GM23248 (cell line): ENCODE measurements around the gene TH. TPM values are rescaled to one million over a fixed set of nuclear protein-coding genes. Genes with fewer than 3 reads are reported as not detected.

Experiments used
- DNase-seq: peaks from one replicate; pipeline ENCODE4 v3.0.0-alpha.2; 2015
- H2AFZ ChIP-seq: fragments of 200-600 bp; sonication (generic); 2 replicates; pipeline ENCODE4 v1.6.1; 2016; ENCODE audit warnings: antibody characterized with exemption
- H3F3A ChIP-seq: fragments of 200-600 bp; sonication (generic); 2 replicates; pipeline ENCODE4 v1.6.1; 2016; ENCODE audit warnings: mild to moderate bottlenecking, antibody characterized with exemption, mixed run types; ENCODE audit not compliant: insufficient read depth
- H3K27ac ChIP-seq: fragments of 200-600 bp; sonication (generic); 2 replicates; pipeline ENCODE4 v1.5.1; 2016; ENCODE audit warnings: mild to moderate bottlenecking
- H3K27me3 ChIP-seq: fragments of 200-600 bp; sonication (generic); replicated peaks from 2 replicates; pipeline ENCODE4 v1.6.1; 2016; ENCODE audit warnings: mild to moderate bottlenecking; ENCODE audit not compliant: insufficient read depth
- H3K36me3 ChIP-seq: fragments of 200-600 bp; sonication (generic); 2 replicates; pipeline ENCODE4 v1.6.1; 2016; ENCODE audit warnings: low read depth, mild to moderate bottlenecking
- H3K4me1 ChIP-seq: fragments of 200-600 bp; sonication (generic); 2 replicates; pipeline ENCODE4 v1.6.1; 2016; ENCODE audit warnings: mild to moderate bottlenecking; ENCODE audit not compliant: insufficient read depth
- H3K4me2 ChIP-seq: fragments of 200-600 bp; sonication (generic); one replicate; pipeline ENCODE4 v1.6.1; 2016; ENCODE audit warnings: mild to moderate bottlenecking; ENCODE audit not compliant: unreplicated experiment
- H3K4me3 ChIP-seq: fragments of 200-600 bp; sonication (generic); 2 replicates; pipeline ENCODE4 v1.5.1; 2016; ENCODE audit warnings: mild to moderate bottlenecking
- H3K79me2 ChIP-seq: fragments of 200-600 bp; sonication (generic); 2 replicates; pipeline ENCODE4 v1.6.1; 2016; ENCODE audit warnings: mild to moderate bottlenecking; ENCODE audit not compliant: insufficient read depth
- H3K9ac ChIP-seq: fragments of 200-600 bp; sonication (generic); 2 replicates; pipeline ENCODE4 v1.6.1; 2016; ENCODE audit warnings: mild to moderate bottlenecking
- H3K9me2 ChIP-seq: fragments of 200-600 bp; sonication (generic); 2 replicates; pipeline ENCODE4 v1.6.1; 2016; ENCODE audit warnings: mixed run types, mild to moderate bottlenecking, moderate library complexity; ENCODE audit not compliant: insufficient read depth
- H3K9me3 ChIP-seq: fragments of 200-600 bp; sonication (generic); one replicate; pipeline ENCODE4 v1.6.1; 2017; ENCODE audit warnings: low read depth
- H4K20me1 ChIP-seq: fragments of 200-600 bp; sonication (generic); 2 replicates; pipeline ENCODE4 v1.6.0; 2016; ENCODE audit not compliant: insufficient read depth
- EZH2 ChIP-seq: fragments of 200-600 bp; sonication (generic); IDR thresholded peaks from 2 replicates; pipeline ENCODE4 v1.6.1; 2018; ENCODE audit warnings: antibody characterized with exemption, mild to moderate bottlenecking; ENCODE audit not compliant: insufficient read depth, poor library complexity, severe bottlenecking
- EZH2phosphoT487 ChIP-seq: fragments of 200-600 bp; sonication (generic); IDR thresholded peaks from 2 replicates; pipeline ENCODE4 v1.6.1; 2018; ENCODE audit warnings: antibody characterized with exemption, moderate library complexity, mild to moderate bottlenecking, low read depth; ENCODE audit not compliant: insufficient read depth
- WGBS, 2 experiments: methylation state at CpG; one replicate each; pipeline ENCODE4 v1.1.6; 2015 to 2017; ENCODE audit warnings: low lambda C conversion rate in 2 of 2, low coverage in 1 of 2; ENCODE audit errors: missing lambda C conversion rate in 2 of 2; 5-methylcytosine and 5-hydroxymethylcytosine counted together
- in situ Hi-C: fragments of 300-500 bp; cut with MboI; formaldehyde crosslinking; loops from 2 replicates; pipeline ENCODE4 v1.15.0; 2020
- polyA plus RNA-seq: library from polyadenylated mRNA; unstranded; fragments of >200 nt; fragmentation: Nextera tagmentation; extraction: Ambion mirVana; gene quantifications from 2 replicates; pipeline ENCODE4 v1.2.1, GENCODE V29; 2016
- total RNA-seq: library from RNA; depleted of rRNA; stranded (reverse); fragments of >200 nt; shearing (Covaris generic); gene quantifications from 2 replicates; pipeline ENCODE4 v1.2.3, GENCODE V29; 2014

Gene TH
- total and polyA plus RNA-seq, 2 experiments from 2014 or later: not detected

DNA sequence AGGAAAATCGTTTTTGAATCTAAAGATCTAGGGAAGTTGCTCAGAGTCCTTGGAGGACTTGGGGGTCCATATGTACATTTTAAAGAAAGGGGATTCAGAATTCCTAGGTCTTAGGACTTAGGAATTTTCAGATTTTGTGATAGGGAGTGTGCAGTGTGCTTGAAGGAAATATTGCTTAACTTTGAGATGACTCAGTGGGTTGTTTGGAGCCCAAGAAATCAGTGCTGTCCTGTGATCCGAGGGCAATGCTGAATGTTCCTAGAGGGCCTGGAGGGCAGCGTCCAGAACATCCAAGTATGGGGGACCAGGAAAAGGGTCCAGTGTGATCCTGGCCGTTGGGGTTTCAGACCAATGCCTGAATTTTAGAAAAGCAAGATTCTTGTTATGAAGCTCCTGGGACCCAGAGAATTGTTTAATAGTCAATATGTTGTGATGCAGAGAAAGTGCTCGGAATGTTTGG lies 29.3 kb downstream of the TH start:
- H3K4me3 ChIP-seq: no peak overlapping the region
- H3K9ac ChIP-seq: no peak overlapping the region
- H2AFZ ChIP-seq: no peak overlapping the region
- H3K4me1 ChIP-seq: peaks cover 7% of the 10 kb centered on the region; the same call in 1 of the 2 replicates
- H3F3A ChIP-seq: peaks cover 4% of the 10 kb centered on the region; the same call in 1 of the 2 replicates
- DNase-seq: peak; percentile 72
- H3K36me3 ChIP-seq: no peaks in the 10 kb centered on the region
- WGBS, 2 experiments: 2 to 4% methylated on average over 5 of the region's 5 CpGs
- no peak overlapping the region for H3K4me2 ChIP-seq
- peaks cover 85% of the 10 kb centered on the region for H3K27me3 ChIP-seq
- H3K9me2 ChIP-seq: no peaks in the 10 kb centered on the region
- no peak for TF ChIP-seq EZH2phosphoT487
- TF ChIP-seq EZH2: no peak
- no peaks in the 10 kb centered on the region for H3K9me3 ChIP-seq
- H3K79me2 ChIP-seq: no peaks in the 10 kb centered on the region
- no peaks in the 10 kb centered on the region for H4K20me1 ChIP-seq
- in situ Hi-C loops: no loop called here
- no peak overlapping the region for H3K27ac ChIP-seq

DNA sequence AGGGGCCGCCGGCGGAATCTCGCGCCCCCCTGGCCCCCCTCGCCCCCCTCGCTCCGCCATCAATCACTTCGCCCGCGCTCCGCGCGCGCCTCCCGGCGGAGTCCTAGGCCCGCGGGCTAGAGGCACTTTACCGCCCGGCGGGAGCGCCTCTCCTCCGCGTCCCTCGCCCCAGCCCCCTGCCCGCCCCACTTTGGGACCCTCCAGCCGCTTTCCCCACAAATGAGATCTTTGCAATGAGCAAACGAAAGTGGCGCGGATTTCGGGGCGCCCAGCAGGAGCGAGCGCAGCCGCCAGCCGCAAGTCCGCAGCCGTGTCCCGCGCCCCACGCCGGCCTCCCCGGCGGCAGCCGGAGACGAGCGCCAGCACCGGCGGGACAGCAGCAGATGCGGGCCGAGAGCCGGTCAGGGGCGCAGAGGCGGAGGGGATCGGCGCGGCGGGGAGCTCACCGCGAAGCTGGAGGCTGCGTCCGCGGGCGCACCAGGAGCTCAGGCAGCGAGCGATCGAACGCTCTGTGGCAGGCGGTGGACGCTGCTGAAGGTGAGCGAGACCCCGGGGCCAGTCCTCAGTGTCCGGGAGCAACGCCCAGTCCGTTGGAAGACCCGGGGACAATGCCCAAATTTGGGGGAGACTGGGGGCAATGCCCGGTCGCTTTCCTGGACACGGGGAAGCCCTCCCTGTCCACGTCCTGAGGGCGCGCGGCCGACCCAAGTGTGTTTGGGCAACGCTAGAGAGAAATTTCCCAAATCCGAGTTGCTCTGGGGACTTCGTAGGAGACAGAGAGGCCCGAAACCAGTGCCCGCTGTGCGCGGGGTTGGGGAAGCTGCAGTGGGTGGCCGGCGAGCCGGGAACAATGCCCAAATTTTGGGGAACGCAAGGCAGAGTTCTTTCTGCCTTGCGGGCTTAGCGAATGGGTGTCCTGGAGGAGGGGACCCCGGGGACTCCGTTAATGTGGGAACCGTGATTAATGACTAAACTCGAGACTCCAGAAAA lies 30.9 kb downstream of the TH start:
- Histone ChIP-seq H3F3A (peaks cover 4% of the 10 kb centered on the region; the same call in 1 of the 2 replicates), H3K4me2 (no peak overlapping the region), H3K9ac (no peak overlapping the region), H3K4me3 (no peak overlapping the region), H3K27ac (no peak overlapping the region), H3K36me3 (no peaks in the 10 kb centered on the region), H3K9me3 (no peaks in the 10 kb centered on the region), H2AFZ (no peak overlapping the region), H3K9me2 (no peaks in the 10 kb centered on the region), H3K4me1 (peaks cover 7% of the 10 kb centered on the region; the same call in 1 of the 2 replicates), H3K27me3 (peaks cover 82% of the 10 kb centered on the region), H3K79me2 (no peaks in the 10 kb centered on the region), H4K20me1 (no peaks in the 10 kb centered on the region)
- WGBS, 2 experiments: 7 to 8% methylated on average over 70 to 101 of the region's 102 CpGs
- no peak for DNase-seq
- in situ Hi-C loops: no loop called here
- TF ChIP-seq EZH2 (no peak), EZH2phosphoT487 (no peak)

DNA sequence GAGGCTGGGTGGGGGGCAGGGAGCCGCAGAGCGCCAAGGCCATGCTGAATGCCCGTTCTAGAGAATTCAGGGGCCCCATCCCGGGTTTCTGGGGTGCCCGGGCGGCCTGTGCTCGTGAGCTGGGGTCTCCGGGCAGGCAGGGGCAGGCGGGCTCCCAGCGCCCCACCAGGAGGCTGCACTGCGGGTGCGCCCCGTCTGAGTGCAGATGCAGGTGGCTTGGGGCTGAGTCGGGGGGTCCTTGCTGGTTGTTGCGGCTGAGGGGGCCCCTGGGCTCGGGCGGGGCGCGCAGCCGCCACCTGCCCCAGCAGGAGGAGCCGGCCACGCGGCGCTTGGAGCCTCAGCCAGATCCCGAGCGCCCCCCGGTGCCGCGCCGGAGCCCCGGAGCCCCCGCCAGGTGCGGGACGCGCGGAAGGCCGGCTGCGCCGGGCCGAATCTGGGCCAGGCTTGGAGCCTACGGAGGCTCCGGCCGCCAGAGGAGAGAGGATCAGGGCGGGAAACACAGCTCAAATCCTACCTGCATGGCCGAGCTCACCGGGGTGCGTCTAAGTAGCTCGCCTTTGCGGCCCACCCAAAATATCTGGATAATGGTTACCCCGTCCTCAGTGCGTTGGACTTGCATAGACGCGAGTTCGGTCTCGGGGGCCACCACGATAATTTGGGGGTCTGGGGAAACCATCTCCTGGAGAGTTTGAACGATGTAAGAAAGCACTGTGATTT lies 31.8 kb downstream of the TH start:
- Histone ChIP-seq H3K4me1 (peaks cover 7% of the 10 kb centered on the region; the same call in 1 of the 2 replicates), H3K79me2 (no peaks in the 10 kb centered on the region), H3K27ac (no peak overlapping the region), H3K9me2 (no peaks in the 10 kb centered on the region), H3F3A (peaks cover 4% of the 10 kb centered on the region; the same call in 1 of the 2 replicates), H3K9ac (no peak overlapping the region), H3K36me3 (no peaks in the 10 kb centered on the region), H3K27me3 (peaks cover 74% of the 10 kb centered on the region), H3K9me3 (no peaks in the 10 kb centered on the region), H4K20me1 (no peaks in the 10 kb centered on the region), H3K4me2 (no peak overlapping the region), H2AFZ (no peak overlapping the region), H3K4me3 (no peak overlapping the region)
- no peak for DNase-seq
- peak; percentile 94 for TF ChIP-seq EZH2
- TF ChIP-seq EZH2phosphoT487: 0 out of 2 replicates have a peak, but pooled peaks have one; percentile 63
- in situ Hi-C loops: no loop called here
- 1% methylated on average over 26 to 34 of the region's 57 CpGs for WGBS, 2 experiments

DNA sequence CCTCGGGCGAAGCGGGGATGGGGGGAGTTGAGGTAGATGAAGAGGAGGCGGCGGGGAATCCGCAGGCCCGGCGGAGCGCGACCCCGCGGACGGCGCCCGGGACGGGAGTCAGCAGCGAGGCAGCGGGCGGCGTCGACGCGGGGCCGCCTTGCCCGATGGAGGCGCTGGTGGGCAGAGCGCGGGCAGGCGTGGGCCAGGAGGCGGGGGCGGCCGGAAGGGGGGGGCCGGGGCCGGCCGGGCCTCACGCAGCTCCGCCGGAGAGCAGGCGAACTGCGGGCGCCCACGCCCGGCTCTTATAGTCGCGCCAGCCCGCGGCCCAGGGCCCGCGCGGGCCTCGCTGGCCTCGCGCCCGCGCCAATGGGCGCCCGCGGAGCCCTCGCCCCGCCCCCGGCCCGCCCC lies 32.5 kb downstream of the TH start, which contains the start of gene IGF2:
Gene IGF2 (minus strand): TSS at position 267 of the 399 bp plus-strand sequence. CDS start 3,866 bp downstream, outside the sequence.
- Histone ChIP-seq H3K4me3 (no peak within 1 kb of the TSS), H3K4me1 (peaks cover 7% of the 10 kb centered on the region; the same call in 1 of the 2 replicates), H3K9me3 (no peaks in the 10 kb centered on the region), H3K79me2 (no peaks in the 10 kb centered on the region), H3K36me3 (no peaks in the 10 kb centered on the region), H3K4me2 (no peak within 1 kb of the TSS), H3K27ac (no peak within 1 kb of the TSS), H4K20me1 (no peaks in the 10 kb centered on the region), H3K9me2 (no peaks in the 10 kb centered on the region), H3K27me3 (peaks cover 67% of the 10 kb centered on the region), H3F3A (peaks cover 4% of the 10 kb centered on the region; the same call in 1 of the 2 replicates), H3K9ac (no peak within 1 kb of the TSS), H2AFZ (no peak within 1 kb of the TSS)
- in situ Hi-C loops: no loop called here
- TF ChIP-seq EZH2 (no peak), EZH2phosphoT487 (no peak)
- 2 to 4% methylated on average over 19 to 32 of the region's 62 CpGs for WGBS, 2 experiments
- no peak for DNase-seq
